ENCODE results near the gene KANSL2.
"Not testable (repeated sequence)": the region's sequence is repeated elsewhere in the genome, so short reads cannot be mapped to it uniquely, and the experiment has no call there.

The KANSL2 gene

GRCh38 chr12:48716168-48716492 is 34.1 kb upstream of the KANSL2 start:
- TF ChIP-seq FOXK2 (IDR thresholded peaks at IDR 0.05), result no peak
- ChIA-PET CTCF (no interaction called here), POLR2A (interaction anchor here (1.3 to 1.4 kb wide), 2 partner anchors 10 to 34 kb away, joined by 4 to 7 read pairs; partner anchors contain the start of gene KANSL2)
- DNase-seq (ENCODE audit: extremely low spot score), result no peak

- POLR2A ChIA-PET, result interaction anchor here (1.8 kb wide), 1 partner anchor 30 kb away, joined by 7 read pairs; the partner anchor contains the start of gene KANSL2
- no peak for DNase-seq (ENCODE audit: extremely low spot score)
- CTCF ChIA-PET, result no interaction called here
- no peak for TF ChIP-seq FOXA1 (IDR thresholded peaks at IDR 0.05)
- TF ChIP-seq PKNOX1 (IDR thresholded peaks at IDR 0.05), result no peak
- TF ChIP-seq TARDBP (IDR thresholded peaks at IDR 0.05), result no peak
- no peak for TF ChIP-seq HDGF (IDR thresholded peaks at IDR 0.05; ENCODE audit: borderline replicate concordance)
Measured at GRCh38 chr12:48712209-48712608, 30.2 kb upstream of the KANSL2 start.

DNA sequence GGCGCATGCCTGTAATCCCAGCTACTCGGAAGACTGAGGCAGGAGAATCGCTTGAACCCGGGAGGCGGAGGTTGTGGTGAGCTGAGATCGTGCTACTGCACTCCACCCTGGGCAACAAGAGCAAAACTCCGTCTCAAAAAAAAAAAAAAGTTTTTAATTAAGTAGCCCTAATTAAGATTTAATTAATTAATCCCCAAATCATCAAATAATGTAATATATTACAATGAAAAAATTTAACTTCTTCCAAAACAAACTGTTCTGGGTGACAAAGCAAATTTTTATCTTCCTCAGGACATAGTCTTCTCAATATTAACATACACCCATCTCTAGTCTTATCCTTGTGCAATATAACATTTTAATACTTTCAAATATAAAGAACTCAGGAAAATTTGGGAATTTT is 16.8 kb upstream of the KANSL2 start:
- POLR2A ChIA-PET; CTCF ChIA-PET; DNase-seq (ENCODE audit: extremely low spot score): not testable (repeated sequence)

DNA sequence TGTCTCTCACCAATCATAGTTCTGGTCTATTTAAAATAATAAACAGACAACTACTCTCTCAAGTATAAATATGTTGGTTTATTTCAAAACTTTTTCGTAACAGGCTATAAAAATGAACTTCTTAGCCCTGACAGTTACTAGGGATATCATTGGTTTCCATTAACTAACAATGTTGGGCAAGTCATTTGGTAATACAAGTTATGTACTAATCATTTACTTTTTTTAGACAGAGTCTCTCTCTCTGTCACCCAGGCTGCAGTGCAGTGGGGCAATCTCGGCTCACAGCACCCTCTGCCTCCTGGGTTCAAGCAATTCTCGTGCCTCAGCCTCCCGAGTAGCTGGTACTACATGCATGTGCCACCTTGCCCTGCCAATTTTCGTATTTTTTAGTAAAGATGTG is 14.6 kb upstream of the KANSL2 start:
- CTCF ChIA-PET, result interaction anchor here (0.6 to 0.7 kb wide), 2 partner anchors 90 to 92 kb away, joined by 3 read pairs; partner anchors contain the start of gene ADCY6
- TF ChIP-seq CTBP1 (IDR thresholded peaks at IDR 0.05; ENCODE audit: borderline replicate concordance), result no peak
- no peak for TF ChIP-seq SUZ12 (IDR thresholded peaks at IDR 0.05)
- no peak for TF ChIP-seq L3MBTL2 (conservative IDR thresholded peaks at IDR 0.05)
- no peak for TF ChIP-seq NFRKB (IDR thresholded peaks at IDR 0.05)
- no peak for TF ChIP-seq TARDBP (IDR thresholded peaks at IDR 0.05)
- TF ChIP-seq FOXM1 (IDR thresholded peaks at IDR 0.05; ENCODE audit: borderline replicate concordance), result no peak
- TF ChIP-seq FOXK2 (IDR thresholded peaks at IDR 0.05), result no peak
- no peak for TF ChIP-seq BHLHE40 (IDR thresholded peaks at IDR 0.05; ENCODE audit: borderline replicate concordance)
- TF ChIP-seq ARNT (IDR thresholded peaks at IDR 0.05), result no peak
- no peak for TF ChIP-seq LEF1 (IDR thresholded peaks at IDR 0.05; ENCODE audit: borderline replicate concordance)
- TF ChIP-seq SP1 (IDR thresholded peaks at IDR 0.05), result no peak
- no peak for TF ChIP-seq PKNOX1 (IDR thresholded peaks at IDR 0.05)
- no peak for TF ChIP-seq ELF4 (IDR thresholded peaks at IDR 0.05)
- TF ChIP-seq FOXA1 (IDR thresholded peaks at IDR 0.05), result no peak

GRCh38 chr12:48695859-48696258 is 13.8 kb upstream of the KANSL2 start:
- POLR2A ChIA-PET, result no interaction called here

More for the DNA sequence above, 14.6 kb upstream of the KANSL2 start:
- POLR2A ChIA-PET, result no interaction called here
- no peak for DNase-seq (ENCODE audit: extremely low spot score)

DNA sequence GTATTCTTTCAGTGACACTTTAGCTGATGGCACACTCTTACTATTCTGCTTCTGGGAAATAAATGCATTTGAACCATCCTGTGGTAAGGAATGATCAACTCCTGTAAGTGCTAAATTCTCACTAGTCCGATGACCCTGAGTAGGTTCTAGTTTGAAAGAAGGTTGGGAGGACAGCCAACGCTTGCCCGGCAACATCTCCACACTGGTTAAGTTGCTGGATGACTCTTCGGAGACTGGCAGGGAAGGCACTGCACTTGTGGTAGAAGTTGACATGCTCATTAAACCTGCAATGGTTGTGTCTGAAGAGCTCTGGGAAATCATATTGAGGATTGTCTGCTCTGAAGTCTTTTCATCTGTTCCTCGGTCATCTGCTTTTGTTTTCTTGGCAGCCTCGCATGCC is 12.0 kb upstream of the KANSL2 start:
- no peak for DNase-seq (ENCODE audit: extremely low spot score)
- POLR2A ChIA-PET, result interaction anchor here (1.4 kb wide), 1 partner anchor 12 kb away, joined by 7 read pairs; the partner anchor contains the start of gene KANSL2

More at GRCh38 chr12:48695859-48696258, 13.8 kb upstream of the KANSL2 start:
- TF ChIP-seq SP1 (IDR thresholded peaks at IDR 0.05), result no peak
- no peak for TF ChIP-seq BHLHE40 (IDR thresholded peaks at IDR 0.05; ENCODE audit: borderline replicate concordance)
- CTCF ChIA-PET, result no interaction called here
- DNase-seq (ENCODE audit: extremely low spot score), result no peak

GRCh38 chr12:48693572-48693971 is 11.5 kb upstream of the KANSL2 start:
- CTCF ChIA-PET, result no interaction called here

More for the DNA sequence above, 12.0 kb upstream of the KANSL2 start:
- CTCF ChIA-PET, result interaction anchor here (0.6 kb wide), 1 partner anchor 473 kb away, joined by 3 read pairs; no protein-coding TSS in a partner anchor
- TF ChIP-seq FOXA1 (IDR thresholded peaks at IDR 0.05), result no peak
- TF ChIP-seq L3MBTL2 (conservative IDR thresholded peaks at IDR 0.05), result no peak
- TF ChIP-seq FOXK2 (IDR thresholded peaks at IDR 0.05), result no peak
- TF ChIP-seq LEF1 (IDR thresholded peaks at IDR 0.05; ENCODE audit: borderline replicate concordance), result no peak
- TF ChIP-seq ZNF384 (IDR thresholded peaks at IDR 0.05), result no peak
- no peak for TF ChIP-seq TARDBP (IDR thresholded peaks at IDR 0.05)
- TF ChIP-seq NFRKB (IDR thresholded peaks at IDR 0.05), result no peak
- no peak for TF ChIP-seq ARNT (IDR thresholded peaks at IDR 0.05)
- no peak for TF ChIP-seq PKNOX1 (IDR thresholded peaks at IDR 0.05)
- TF ChIP-seq HDGF (IDR thresholded peaks at IDR 0.05; ENCODE audit: borderline replicate concordance), result no peak
- no peak for TF ChIP-seq SUZ12 (IDR thresholded peaks at IDR 0.05)
- TF ChIP-seq ELF4 (IDR thresholded peaks at IDR 0.05), result no peak
- no peak for TF ChIP-seq BHLHE40 (IDR thresholded peaks at IDR 0.05; ENCODE audit: borderline replicate concordance)
- no peak for TF ChIP-seq SP1 (IDR thresholded peaks at IDR 0.05)
- no peak for TF ChIP-seq FOXM1 (IDR thresholded peaks at IDR 0.05; ENCODE audit: borderline replicate concordance)
- no peak for TF ChIP-seq CTBP1 (IDR thresholded peaks at IDR 0.05; ENCODE audit: borderline replicate concordance)

More at GRCh38 chr12:48693572-48693971, 11.5 kb upstream of the KANSL2 start:
- POLR2A ChIA-PET, result interaction anchor here (1.4 kb wide), 1 partner anchor 11 kb away, joined by 7 read pairs; the partner anchor contains the start of gene KANSL2
- TF ChIP-seq FOXK2 (IDR thresholded peaks at IDR 0.05), result no peak
- no peak for TF ChIP-seq SUZ12 (IDR thresholded peaks at IDR 0.05)
- TF ChIP-seq NFRKB (IDR thresholded peaks at IDR 0.05), result no peak
- TF ChIP-seq FOXA1 (IDR thresholded peaks at IDR 0.05), result no peak
- TF ChIP-seq TARDBP (IDR thresholded peaks at IDR 0.05), result no peak
- TF ChIP-seq ELF4 (IDR thresholded peaks at IDR 0.05), result no peak
- TF ChIP-seq PKNOX1 (IDR thresholded peaks at IDR 0.05), result no peak
- TF ChIP-seq BHLHE40 (IDR thresholded peaks at IDR 0.05; ENCODE audit: borderline replicate concordance), result no peak
- no peak for TF ChIP-seq FOXM1 (IDR thresholded peaks at IDR 0.05; ENCODE audit: borderline replicate concordance)
- no peak for TF ChIP-seq L3MBTL2 (conservative IDR thresholded peaks at IDR 0.05)
- no peak for TF ChIP-seq ARNT (IDR thresholded peaks at IDR 0.05)
- no peak for TF ChIP-seq ZNF384 (IDR thresholded peaks at IDR 0.05)
- DNase-seq (ENCODE audit: extremely low spot score), result no peak
